CD14-positive monocyte (primary cell): ENCODE data around the gene CSNK1G1. TPM values are rescaled to one million over a fixed set of nuclear protein-coding genes. Genes with fewer than 3 reads are reported as not detected.

Source experiments
- DNase-seq, 3 donors: peaks; one replicate each; pipeline ENCODE4 v3.0.0-alpha.2; 2011 to 2022
- H2AFZ ChIP-seq: 2 replicates; pipeline ENCODE4 v1.6.0; 2012; ENCODE audit warnings: mild to moderate bottlenecking, low read depth, low read length, inconsistent platforms; ENCODE audit not compliant: insufficient read depth, poor library complexity, severe bottlenecking
- H3K27ac ChIP-seq, 2 donors: 1 replicate in 1 of 2; 2 replicates in 1 of 2; pipeline ENCODE4 v1.5.1; 2012 to 2013; ENCODE audit warnings: low read length in 2 of 2, control low read depth in 1 of 2, inconsistent platforms in 1 of 2, low read depth in 1 of 2, mild to moderate bottlenecking in 1 of 2
- H3K27me3 ChIP-seq, 2 donors: one replicate each; pipeline versions ENCODE4 v1.6.0 to v1.6.1; 2011 to 2013; ENCODE audit warnings: low read length in 2 of 2; ENCODE audit not compliant: control insufficient read depth in 2 of 2, insufficient read depth in 2 of 2
- H3K36me3 ChIP-seq, 2 donors: replicated peaks in 1 of 2; 1 replicate in 1 of 2; 2 replicates in 1 of 2; pipeline versions ENCODE4 v1.5.1 to v1.6.1; 2012 to 2013; ENCODE audit warnings: low read length in 2 of 2, control low read depth in 1 of 2, inconsistent platforms in 1 of 2, mild to moderate bottlenecking in 1 of 2; ENCODE audit not compliant: insufficient read depth in 2 of 2, control insufficient read depth in 1 of 2
- H3K4me1 ChIP-seq, 2 donors: 1 replicate in 1 of 2; 2 replicates in 1 of 2; pipeline versions ENCODE4 v1.5.1 to v1.6.1; 2012 to 2013; ENCODE audit warnings: low read length in 2 of 2, control low read depth in 1 of 2, inconsistent platforms in 1 of 2, mild to moderate bottlenecking in 1 of 2, moderate library complexity in 1 of 2; ENCODE audit not compliant: insufficient read depth in 2 of 2, control insufficient read depth in 1 of 2
- H3K4me2 ChIP-seq: replicated peaks from 2 replicates; pipeline ENCODE3; 2012; ENCODE audit warnings: low read length, moderate library complexity, mild to moderate bottlenecking; ENCODE audit not compliant: poor library complexity, severe bottlenecking; ENCODE audit errors: extremely low read depth
- H3K4me3 ChIP-seq, 3 experiments: fragments of 200-600 bp in 1 of 3; sonication (generic) in 1 of 3; replicated peaks in 1 of 3; 1 replicate in 2 of 3; 2 replicates in 1 of 3; pipeline ENCODE4 v1.5.1; 2011 to 2013; ENCODE audit warnings: low read length in 3 of 3, mild to moderate bottlenecking in 3 of 3, control low read depth in 2 of 3, low read depth in 2 of 3, inconsistent platforms in 1 of 3, moderate library complexity in 1 of 3
- H3K79me2 ChIP-seq: 2 replicates; pipeline ENCODE4 v1.6.0; 2012; ENCODE audit warnings: mild to moderate bottlenecking, control low read depth, inconsistent platforms, low read length, moderate library complexity; ENCODE audit not compliant: insufficient read depth
- H3K9ac ChIP-seq: 2 replicates; pipeline ENCODE4 v1.6.0; 2017; ENCODE audit warnings: low read length, mild to moderate bottlenecking; ENCODE audit not compliant: insufficient read depth, poor library complexity, severe bottlenecking
- H3K9me3 ChIP-seq, 2 donors: replicated peaks in 1 of 2; 1 replicate in 1 of 2; 2 replicates in 1 of 2; pipeline versions ENCODE4 v1.5.1 to v1.6.1; 2012 to 2013; ENCODE audit warnings: low read length in 2 of 2, control low read depth in 1 of 2; ENCODE audit not compliant: control insufficient read depth in 1 of 2, insufficient read depth in 1 of 2
- H4K20me1 ChIP-seq: 2 replicates; pipeline ENCODE4 v1.6.0; 2012; ENCODE audit warnings: mild to moderate bottlenecking, low read length, control low read depth, moderate library complexity; ENCODE audit not compliant: insufficient read depth
- H3K27ac Mint-ChIP-seq, 7 donors: one replicate each; pipeline ENCODE4 v1.8.0; 2020; ENCODE audit warnings: mild to moderate bottlenecking in 7 of 7, mixed read lengths in 7 of 7, moderate library complexity in 6 of 7, inconsistent platforms in 2 of 7
- H3K27me3 Mint-ChIP-seq, 3 donors: one replicate each; pipeline ENCODE4 v1.8.0; 2021 to 2022; ENCODE audit warnings: low read depth in 3 of 3, mild to moderate bottlenecking in 3 of 3, mixed read lengths in 3 of 3, moderate library complexity in 3 of 3, inconsistent platforms in 1 of 3
- H3K36me3 Mint-ChIP-seq, 2 donors: one replicate each; pipeline ENCODE4 v1.8.0; 2020; ENCODE audit warnings: mixed read lengths in 2 of 2, inconsistent platforms in 1 of 2, mild to moderate bottlenecking in 1 of 2
- H3K4me1 Mint-ChIP-seq: one replicate; pipeline ENCODE4 v1.8.0; 2020; ENCODE audit warnings: mild to moderate bottlenecking, mixed read lengths
- H3K4me3 Mint-ChIP-seq, 2 donors: one replicate each; pipeline ENCODE4 v1.8.0; 2020; ENCODE audit warnings: mild to moderate bottlenecking in 2 of 2, mixed read lengths in 2 of 2, moderate library complexity in 1 of 2
- H3K9me3 Mint-ChIP-seq, 7 donors: one replicate each; pipeline ENCODE4 v1.8.0; 2020 to 2022; ENCODE audit warnings: mixed read lengths in 7 of 7, mild to moderate bottlenecking in 6 of 7, moderate library complexity in 6 of 7, inconsistent platforms in 2 of 7
- CTCF ChIP-seq: fragments of 200-600 bp; IDR thresholded peaks from one replicate; pipeline ENCODE4 v1.8.0; 2022; ENCODE audit warnings: antibody characterized with exemption, mild to moderate bottlenecking
- WGBS: methylation state at CpG from one replicate; pipeline ENCODE4 v1.1.5; 2013; ENCODE audit warnings: missing lambda C conversion rate; ENCODE audit not compliant: insufficient coverage; 5-methylcytosine and 5-hydroxymethylcytosine counted together
- intact Hi-C, 2 donors: fragments of 100-400 bp; cut with micrococcal nuclease; formaldehyde crosslinking; loops; one replicate each; pipeline versions ENCODE4 v1.15.0 to v1.15.1; 2023
- polyA plus RNA-seq, 3 donors: library from polyadenylated mRNA; depleted of rRNA in 1 of 3; unstranded in 2 of 3; stranded (reverse) in 1 of 3; fragments of 300-500 nt in 2 of 3; fragments of >200 nt in 1 of 3; fragmentation: Illumina TruSeq in 2 of 3; gene quantifications; 1 replicate in 2 of 3; 2 replicates in 1 of 3; pipeline ENCODE4 v1.2.3, GENCODE V29; 2012 to 2021

Gene CSNK1G1
- polyA plus RNA-seq, 3 donors: 4.3 to 8.6 (median 7.7) TPM

GRCh38 chr15:64224511-64224910, 131.5 kb downstream of the CSNK1G1 start:
- H3K4me1 Mint-ChIP-seq: no peaks in the 10 kb centered on the region
- Histone ChIP-seq H2AFZ (no peak overlapping the region), H3K79me2 (no peaks in the 10 kb centered on the region), H3K4me2 (no peak overlapping the region), H3K36me3 (no peaks in the 10 kb centered on the region), H4K20me1 (peaks cover 7% of the 10 kb centered on the region), H3K4me3 (no peak overlapping the region), H3K4me1 (no peaks in the 10 kb centered on the region), H3K27me3 (no peaks in the 10 kb centered on the region), H3K27ac (no peak overlapping the region), H3K9ac (no peak overlapping the region), H3K9me3 (peaks cover 9 to 11% of the 10 kb centered on the region in 2 donors)
- WGBS: 20% methylated on average over 1 of the region's 2 CpGs
- H3K27ac Mint-ChIP-seq: peak overlapping the region in 2 of 7 donors; percentile 3 to 22
- no peak for TF ChIP-seq CTCF
- peaks cover 17 to 19% of the 10 kb centered on the region in 2 donors for H3K36me3 Mint-ChIP-seq
- DNase-seq: no peak
- intact Hi-C loops: no loop called here
- H3K4me3 Mint-ChIP-seq: no peak overlapping the region
- peaks cover 8 to 16% (median 11%) of the 10 kb centered on the region in 7 donors for H3K9me3 Mint-ChIP-seq
- H3K27me3 Mint-ChIP-seq: no peaks in the 10 kb centered on the region

- H3K36me3 ChIP-seq: no peaks in the 10 kb centered on the region
- H3K9ac ChIP-seq: no peak overlapping the region
- peaks cover 9 to 11% of the 10 kb centered on the region in 2 donors for H3K9me3 ChIP-seq
- Mint-ChIP-seq H3K27me3 (no peaks in the 10 kb centered on the region), H3K27ac (no peak overlapping the region), H3K36me3 (peaks cover 13 to 22% of the 10 kb centered on the region in 2 donors), H3K9me3 (peaks cover 8 to 16% (median 11%) of the 10 kb centered on the region in 7 donors), H3K4me1 (no peaks in the 10 kb centered on the region), H3K4me3 (no peak overlapping the region)
- no peak overlapping the region for H2AFZ ChIP-seq
- H3K4me1 ChIP-seq: no peaks in the 10 kb centered on the region
- no peaks in the 10 kb centered on the region for H3K27me3 ChIP-seq
- intact Hi-C loops: no loop called here
- TF ChIP-seq CTCF: no peak
- no peaks in the 10 kb centered on the region for H3K79me2 ChIP-seq
- no peak overlapping the region for H3K4me3 ChIP-seq
- no peak overlapping the region for H3K27ac ChIP-seq
- peaks cover 7% of the 10 kb centered on the region for H4K20me1 ChIP-seq
- no peak overlapping the region for H3K4me2 ChIP-seq
- no peak for DNase-seq
These were observed 132.1 kb downstream of the CSNK1G1 start for GRCh38 chr15:64223882-64224281.
